GM23248 (cell line): ENCODE results near the gene SLC45A1.

Experiments used
- EZH2 ChIP-seq: fragments of 200-600 bp; sonication (generic); IDR thresholded peaks from 2 replicates; pipeline ENCODE4 v1.6.1; 2018; ENCODE audit warnings: antibody characterized with exemption, mild to moderate bottlenecking; ENCODE audit not compliant: insufficient read depth, poor library complexity, severe bottlenecking
- EZH2phosphoT487 ChIP-seq: fragments of 200-600 bp; sonication (generic); IDR thresholded peaks from 2 replicates; pipeline ENCODE4 v1.6.1; 2018; ENCODE audit warnings: antibody characterized with exemption, moderate library complexity, mild to moderate bottlenecking, low read depth; ENCODE audit not compliant: insufficient read depth

DNA sequence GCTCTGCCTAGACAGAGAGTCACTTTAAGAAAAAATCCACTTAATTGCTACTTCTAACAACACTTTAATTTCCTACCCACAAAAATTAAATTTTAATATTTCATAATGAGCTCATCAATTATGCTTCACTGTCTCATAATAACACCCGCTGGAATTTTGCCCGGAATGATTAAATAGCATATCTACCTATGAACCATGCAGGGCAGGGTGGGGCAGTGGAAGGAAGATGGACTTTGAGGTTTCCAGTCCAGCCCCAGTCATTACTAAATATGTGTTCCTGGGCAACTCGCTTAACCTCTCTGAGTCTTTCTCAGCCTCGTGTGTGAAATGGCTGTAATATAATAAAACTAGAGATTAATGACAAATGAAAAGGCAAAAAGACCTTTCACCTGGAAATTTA lies 32.8 kb upstream of the SLC45A1 start:
- TF ChIP-seq EZH2 (no peak), EZH2phosphoT487 (no peak)
